Activated B cell treated with CpG ODN at 0.5 μM for 24 hours (primary cell): ENCODE results near the gene TCHHL1. TPM values are rescaled to one million over a fixed set of nuclear protein-coding genes. Genes with fewer than 3 reads are reported as not detected.

ENCODE experiments used
- ATAC-seq: fragments of 200-7000 bp; cut with Tn5 transposase; one replicate; pipeline ENCODE4 v1.10.0; 2021; ENCODE audit warnings: low read depth, mild to moderate bottlenecking, moderate library complexity
- CTCF ChIA-PET: fragments of 350-600 bp; sonication (Branson Sonifier 250); formaldehyde crosslinking; loops from one replicate; lab custom pipeline; 2021; ENCODE audit warnings: antibody characterized with exemption; lab: Charles Lee
- POLR2A ChIA-PET: fragments of 350-600 bp; sonication (Branson Sonifier 250); formaldehyde crosslinking; loops from one replicate; lab custom pipeline; 2021; ENCODE audit warnings: antibody characterized with exemption; lab: Charles Lee
- DNase-seq: peaks from one replicate; pipeline ENCODE4 v3.0.0; 2022
- H3K27ac Mint-ChIP-seq: one replicate; pipeline ENCODE4 v1.8.0; 2020; ENCODE audit warnings: mixed read lengths
- H3K27me3 Mint-ChIP-seq: one replicate; pipeline ENCODE4 v1.8.0; 2021; ENCODE audit warnings: mixed read lengths
- H3K36me3 Mint-ChIP-seq: one replicate; pipeline ENCODE4 v1.8.0; 2021; ENCODE audit warnings: low read depth, mixed read lengths
- H3K4me1 Mint-ChIP-seq: one replicate; pipeline ENCODE4 v1.8.0; 2021; ENCODE audit warnings: mixed read lengths
- H3K4me3 Mint-ChIP-seq: one replicate; pipeline ENCODE4 v1.8.0; 2020; ENCODE audit warnings: mild to moderate bottlenecking, mixed read lengths
- H3K9me3 Mint-ChIP-seq: one replicate; pipeline ENCODE4 v1.8.0; 2020; ENCODE audit warnings: mixed read lengths
- intact Hi-C: fragments of 100-400 bp; cut with micrococcal nuclease; formaldehyde crosslinking; loops from one replicate; pipeline ENCODE4 v1.15.1; 2024
- total RNA-seq: library from RNA; stranded (reverse); gene quantifications from 2 replicates; pipeline ENCODE4 v1.2.3, GENCODE V29; 2022
- TF ChIP-seq, protein P1 (sequence below): fragments of 200-600 bp; IDR thresholded peaks from one replicate; pipeline ENCODE4 v1.8.0; 2022; ENCODE audit warnings: antibody characterized with exemption, mild to moderate bottlenecking

The TCHHL1 gene
- total RNA-seq, 1 donor from 2014 or later: not detected

DNA sequence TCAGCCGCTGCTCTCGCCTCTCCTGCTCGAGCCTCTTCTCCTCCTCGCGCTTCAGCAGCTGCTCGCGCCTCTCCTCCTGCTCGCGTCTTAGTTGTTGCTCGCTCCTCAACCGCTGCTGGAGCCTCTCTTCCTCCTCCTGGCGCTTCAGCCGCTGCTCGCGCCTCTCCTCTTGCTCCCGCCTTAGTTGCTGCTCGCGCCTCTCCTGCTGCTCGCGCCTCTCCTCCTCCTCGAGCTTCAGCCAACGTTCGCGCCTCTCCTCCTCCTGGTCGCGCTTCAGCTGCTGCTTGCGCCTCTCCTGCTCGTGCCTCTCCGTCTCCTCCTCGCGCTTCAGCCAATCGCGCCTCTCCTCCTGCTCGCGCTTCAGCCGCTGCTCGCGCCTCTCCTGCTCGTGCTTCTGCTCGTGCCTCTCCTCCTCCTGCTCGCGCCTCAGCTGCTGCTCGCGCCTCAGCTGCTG lies 22.7 kb upstream of the TCHHL1 start:
- no peak overlapping the region for H3K4me3 Mint-ChIP-seq
- no peak for ATAC-seq
- TF ChIP-seq, protein P1, sequence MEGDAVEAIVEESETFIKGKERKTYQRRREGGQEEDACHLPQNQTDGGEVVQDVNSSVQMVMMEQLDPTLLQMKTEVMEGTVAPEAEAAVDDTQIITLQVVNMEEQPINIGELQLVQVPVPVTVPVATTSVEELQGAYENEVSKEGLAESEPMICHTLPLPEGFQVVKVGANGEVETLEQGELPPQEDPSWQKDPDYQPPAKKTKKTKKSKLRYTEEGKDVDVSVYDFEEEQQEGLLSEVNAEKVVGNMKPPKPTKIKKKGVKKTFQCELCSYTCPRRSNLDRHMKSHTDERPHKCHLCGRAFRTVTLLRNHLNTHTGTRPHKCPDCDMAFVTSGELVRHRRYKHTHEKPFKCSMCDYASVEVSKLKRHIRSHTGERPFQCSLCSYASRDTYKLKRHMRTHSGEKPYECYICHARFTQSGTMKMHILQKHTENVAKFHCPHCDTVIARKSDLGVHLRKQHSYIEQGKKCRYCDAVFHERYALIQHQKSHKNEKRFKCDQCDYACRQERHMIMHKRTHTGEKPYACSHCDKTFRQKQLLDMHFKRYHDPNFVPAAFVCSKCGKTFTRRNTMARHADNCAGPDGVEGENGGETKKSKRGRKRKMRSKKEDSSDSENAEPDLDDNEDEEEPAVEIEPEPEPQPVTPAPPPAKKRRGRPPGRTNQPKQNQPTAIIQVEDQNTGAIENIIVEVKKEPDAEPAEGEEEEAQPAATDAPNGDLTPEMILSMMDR: no peak
- intact Hi-C loops: no loop called here
- no peak for DNase-seq
- no peaks in the 10 kb centered on the region for H3K4me1 Mint-ChIP-seq
- H3K36me3 Mint-ChIP-seq: no peaks in the 10 kb centered on the region
- no peaks in the 10 kb centered on the region for H3K9me3 Mint-ChIP-seq
- H3K27me3 Mint-ChIP-seq: peaks cover 5% of the 10 kb centered on the region
- ChIA-PET CTCF (no interaction called here), POLR2A (no interaction called here)
- no peak overlapping the region for H3K27ac Mint-ChIP-seq

DNA sequence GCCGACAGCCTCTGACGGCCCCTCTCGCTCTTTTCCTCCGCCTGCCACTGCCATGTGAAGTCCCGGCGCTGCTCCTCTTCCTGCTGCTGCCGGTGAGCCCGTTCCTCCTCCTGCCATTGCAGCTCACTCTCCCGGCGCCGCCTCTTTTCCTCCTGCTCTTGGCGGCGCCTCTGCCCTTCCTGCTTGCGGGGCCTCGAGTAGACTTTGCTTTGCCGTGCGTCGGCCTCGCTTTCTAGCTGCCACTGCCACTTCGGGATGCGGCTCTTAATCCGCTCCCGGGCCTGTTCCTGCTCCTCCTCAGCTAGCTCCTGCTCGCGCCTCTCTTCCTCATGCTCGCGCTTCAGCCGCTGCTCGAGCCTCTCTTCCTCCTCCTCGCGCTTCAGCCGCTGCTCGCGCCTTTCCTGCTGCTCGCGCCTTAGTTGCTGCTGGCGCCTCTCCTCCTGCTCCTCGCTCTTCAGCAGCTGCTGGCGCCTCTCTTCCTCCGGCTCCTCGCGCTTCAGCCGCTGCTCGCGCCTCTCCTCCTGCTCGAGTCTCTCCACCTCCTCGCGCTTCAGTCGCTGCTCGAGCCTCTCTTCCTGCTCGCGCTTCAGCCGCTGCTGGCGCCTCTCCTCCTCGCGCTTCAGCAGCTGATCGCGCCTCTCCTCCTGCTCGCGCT lies 22.1 kb upstream of the TCHHL1 start:
- Mint-ChIP-seq H3K27ac (no peak overlapping the region), H3K4me3 (no peak overlapping the region), H3K9me3 (no peaks in the 10 kb centered on the region), H3K36me3 (no peaks in the 10 kb centered on the region), H3K4me1 (no peaks in the 10 kb centered on the region), H3K27me3 (peaks cover 6% of the 10 kb centered on the region)
- ChIA-PET CTCF (no interaction called here), POLR2A (no interaction called here)
- DNase-seq: peak; percentile 18
- intact Hi-C loops: no loop called here
- ATAC-seq: no peak
- TF ChIP-seq, protein P1: no peak

GRCh38 chr1:152110365-152110859 lies 21.5 kb upstream of the TCHHL1 start:
- TF ChIP-seq, protein P1: no peak
- no peaks in the 10 kb centered on the region for H3K9me3 Mint-ChIP-seq
- no peak overlapping the region for H3K4me3 Mint-ChIP-seq
- peaks cover 3% of the 10 kb centered on the region for H3K27me3 Mint-ChIP-seq
- ChIA-PET CTCF (no interaction called here), POLR2A (no interaction called here)
- peak; percentile 28 for ATAC-seq
- no peak overlapping the region for H3K27ac Mint-ChIP-seq
- intact Hi-C loops: no loop called here
- no peak for DNase-seq
- H3K36me3 Mint-ChIP-seq: no peaks in the 10 kb centered on the region
- H3K4me1 Mint-ChIP-seq: no peaks in the 10 kb centered on the region

DNA sequence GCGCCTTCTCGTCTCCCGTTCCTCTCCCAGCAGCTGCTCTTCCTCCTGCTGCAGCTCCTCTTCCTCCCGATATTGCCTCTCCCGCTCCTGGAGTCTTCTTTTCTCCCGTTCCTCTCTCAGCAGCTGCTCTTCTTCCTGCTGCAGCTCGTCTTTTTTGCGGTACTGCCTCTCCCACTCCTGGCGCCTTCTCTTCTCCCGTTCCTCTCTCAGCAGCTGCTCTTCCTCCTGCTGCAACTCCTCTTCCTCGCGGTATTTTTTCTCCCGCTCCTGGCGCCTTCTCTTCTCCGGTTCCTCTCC lies 21.1 kb upstream of the TCHHL1 start:
- TF ChIP-seq, protein P1: no peak
- intact Hi-C loops: no loop called here
- no peak overlapping the region for H3K4me3 Mint-ChIP-seq
- no peaks in the 10 kb centered on the region for H3K36me3 Mint-ChIP-seq
- no peak for ATAC-seq
- no peak for DNase-seq
- H3K9me3 Mint-ChIP-seq: no peaks in the 10 kb centered on the region
- peaks cover 7% of the 10 kb centered on the region for H3K27me3 Mint-ChIP-seq
- no peak overlapping the region for H3K27ac Mint-ChIP-seq
- ChIA-PET CTCF (no interaction called here), POLR2A (interaction anchor here (1.0 kb wide), 1 partner anchor 155 kb away, joined by 4 read pairs; no protein-coding TSS in a partner anchor)
- H3K4me1 Mint-ChIP-seq: no peaks in the 10 kb centered on the region

- no peak overlapping the region for H3K27ac Mint-ChIP-seq
- H3K4me3 Mint-ChIP-seq: no peak overlapping the region
- ChIA-PET POLR2A (interaction anchor here (1.0 kb wide), 1 partner anchor 154 kb away, joined by 4 read pairs; no protein-coding TSS in a partner anchor), CTCF (no interaction called here)
- no peaks in the 10 kb centered on the region for H3K4me1 Mint-ChIP-seq
- H3K27me3 Mint-ChIP-seq: peaks cover 7% of the 10 kb centered on the region
- no peaks in the 10 kb centered on the region for H3K36me3 Mint-ChIP-seq
- DNase-seq (no peak), ATAC-seq (no peak)
- no peaks in the 10 kb centered on the region for H3K9me3 Mint-ChIP-seq
- TF ChIP-seq, protein P1: no peak
- intact Hi-C loops: no loop called here
These were observed 20.6 kb upstream of the TCHHL1 start for GRCh38 chr1:152109231-152109997.
